H1 (cell line): Measurements from ENCODE around the gene MAP4K1. TPM values are rescaled to one million over a fixed set of nuclear protein-coding genes. Genes with fewer than 3 reads are reported as not detected.

ENCODE experiments used
- RFX5 ChIP-seq: IDR thresholded peaks from 2 replicates; pipeline ENCODE4 v1.6.1; 2011; ENCODE audit warnings: low read depth, low read length, improper control_type of control experiment, borderline replicate concordance
- TCF12 ChIP-seq: IDR thresholded peaks from 2 replicates; pipeline ENCODE4 v1.6.1; 2011; ENCODE audit warnings: low read depth, mild to moderate bottlenecking, low read length
- polyA plus RNA-seq, 7 experiments: library from polyadenylated mRNA; depleted of rRNA in 3 of 7; stranded (reverse) in 5 of 7; unstranded in 2 of 7; fragments of >200 nt in 5 of 7; fragments of 200-250 nt in 2 of 7; gene quantifications; 1 replicate in 5 of 7; 2 replicates in 1 of 7; 4 replicates in 1 of 7; pipeline versions ENCODE4 v1.2.1 to v1.2.3, GENCODE V29; 2011 to 2013; ENCODE audit warnings: missing spikeins in 2 of 7, mixed read lengths in 2 of 7
- total RNA-seq: library from RNA; stranded (reverse); fragmentation: NEBNext Ultra II Directional; extraction: Animal tissue kit (Norgen Biotek cat#: 25700); gene quantifications from 2 replicates; pipeline ENCODE4 v1.2.1, GENCODE V29; 2021
- TF ChIP-seq, protein P1 (sequence below): IDR thresholded peaks from 2 replicates; pipeline ENCODE4 v1.6.1; 2011; ENCODE audit warnings: low read depth, mild to moderate bottlenecking, low read length; ENCODE audit not compliant: insufficient read depth

The MAP4K1 gene
- total and polyA plus RNA-seq, 2 of the 8 experiments (the other 6 are each of a cell fraction or from before 2014, with no cell fraction given) = 9.0 to 10.4 TPM

DNA sequence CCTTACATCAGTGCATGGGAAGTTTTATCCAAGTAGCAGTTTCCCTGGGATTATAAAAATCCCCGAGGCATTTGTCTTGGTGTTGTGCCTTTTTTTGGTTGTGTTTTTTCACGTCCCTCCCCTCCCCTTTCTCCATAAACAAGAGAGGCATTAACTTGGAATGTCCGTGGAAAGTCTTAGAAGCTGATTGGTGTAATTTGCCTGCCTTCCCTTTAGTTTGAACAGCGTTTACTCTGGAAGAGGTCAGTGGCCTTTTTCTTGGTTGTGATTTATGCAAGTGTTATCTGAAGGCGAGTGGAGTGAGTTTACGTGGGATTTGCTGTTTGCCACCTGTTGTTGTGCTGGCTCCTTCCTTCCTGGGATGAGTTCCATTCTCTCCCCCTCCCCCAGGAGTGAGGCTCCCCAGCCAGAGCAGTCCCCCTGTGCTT lies 36.9 kb upstream of the MAP4K1 start (continued):
- TF ChIP-seq, protein P1, sequence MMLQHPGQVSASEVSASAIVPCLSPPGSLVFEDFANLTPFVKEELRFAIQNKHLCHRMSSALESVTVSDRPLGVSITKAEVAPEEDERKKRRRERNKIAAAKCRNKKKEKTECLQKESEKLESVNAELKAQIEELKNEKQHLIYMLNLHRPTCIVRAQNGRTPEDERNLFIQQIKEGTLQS = no peak
- TF ChIP-seq RFX5 = no peak
- no peak for TF ChIP-seq TCF12
